Heart right ventricle (tissue), 16 donors: ENCODE results near the gene ACOXL. TPM values are rescaled to one million over a fixed set of nuclear protein-coding genes. Genes with fewer than 3 reads are reported as not detected.
"Not testable (repeated sequence)": the region's sequence is repeated elsewhere in the genome, so short reads cannot be mapped to it uniquely, and the experiment has no call there.

Experiments used
- ATAC-seq, 8 donors: fragments of 200-7000 bp; cut with Tn5 transposase; one replicate each; pipeline ENCODE4 v1.9.1; 2020; ENCODE audit warnings: mild to moderate bottlenecking in 8 of 8, moderate library complexity in 8 of 8, moderate number of reproducible peaks in 1 of 8
- DNase-seq, 2 donors: peaks; one replicate each; pipeline ENCODE4 v3.0.0-alpha.2; 2020
- H3K27ac ChIP-seq, 10 donors: fragments of 200-600 bp; sonication (generic) in 2 of 10; one replicate each; pipeline versions ENCODE4 v1.5.0 to v1.8.0; 2020 to 2022; ENCODE audit warnings: mild to moderate bottlenecking in 3 of 10
- H3K27me3 ChIP-seq, 7 donors: fragments of 200-600 bp; one replicate each; pipeline ENCODE4 v1.8.0; 2021 to 2022; ENCODE audit warnings: mild to moderate bottlenecking in 2 of 7
- H3K36me3 ChIP-seq, 9 donors: fragments of 200-600 bp; sonication (generic) in 1 of 9; one replicate each; pipeline versions ENCODE4 v1.5.0 to v1.8.0; 2020 to 2022; ENCODE audit warnings: mild to moderate bottlenecking in 2 of 9
- H3K4me1 ChIP-seq, 9 donors: fragments of 200-600 bp; sonication (generic) in 1 of 9; one replicate each; pipeline versions ENCODE4 v1.5.0 to v1.8.0; 2020 to 2022; ENCODE audit warnings: mild to moderate bottlenecking in 4 of 9
- H3K4me3 ChIP-seq, 10 donors: fragments of 200-600 bp; sonication (generic) in 2 of 10; one replicate each; pipeline versions ENCODE4 v1.5.0 to v1.8.0; 2020 to 2022; ENCODE audit warnings: mild to moderate bottlenecking in 7 of 10, moderate library complexity in 2 of 10
- H3K9me3 ChIP-seq, 11 donors: fragments of 200-600 bp in 10 of 11; sonication (generic) in 2 of 11; one replicate each; pipeline versions ENCODE4 v1.5.0 to v1.8.0; 2013 to 2022; ENCODE audit warnings: mild to moderate bottlenecking in 2 of 11, control low read depth in 1 of 11, moderate library complexity in 1 of 11
- WGBS, 2 donors: extraction: QIAGEN DNeasy Blood & Tissue Kit; methylation state at CpG; one replicate each; pipeline ENCODE4 v1.1.7; 2013; ENCODE audit warnings: inconsistent platforms in 1 of 2; 5-methylcytosine and 5-hydroxymethylcytosine counted together
- intact Hi-C, 10 donors: fragments of 100-400 bp; cut with DNase I; formaldehyde crosslinking; loops; one replicate each; pipeline versions ENCODE4 v1.11.1 to v1.14.2; 2022
- polyA plus RNA-seq, 2 donors: library from polyadenylated mRNA; stranded (reverse); fragments of 200-250 nt; gene quantifications; one replicate each; pipeline ENCODE4 v1.2.3, GENCODE V29; 2013
- total RNA-seq, 10 donors: library from RNA; stranded (reverse); fragmentation: NEBNext Ultra II Directional in 3 of 10; extraction: Animal tissue kit (Norgen Biotek cat#: 25700) in 3 of 10; gene quantifications; one replicate each; pipeline versions ENCODE4 v1.2.1 to v1.2.4, GENCODE V29; 2021 to 2023
- TF ChIP-seq, protein P1 (sequence below), 9 donors: fragments of 200-600 bp; sonication (generic) in 2 of 9; IDR thresholded peaks; one replicate each; pipeline versions ENCODE4 v1.5.0 to v1.8.0; 2021 to 2022; ENCODE audit warnings: antibody characterized with exemption in 9 of 9, mild to moderate bottlenecking in 5 of 9, moderate library complexity in 1 of 9
- donor health status: Arrhythmogenic right ventricular cardiomyopathy.
- donor health status: ischemic (EF 13 %, LVEDD 7.1; RV severe dilation, severe dysfunction).
- donor health status: healthy with polysubstance abuse.
- donor health status: DM: no; HTN: yes; CAD: no.
- donor health status: DM: no; HTN: no; CAD: no.
- donor health status: ischemic (EF 25% LVEDD 6.9; RV normal size, moderate dysfunction).
- donor health status: ischemic (EF 25% LVEDD 5.7; RV mildly dilated, moderate dysfunction).
- donor health status: healthy.
- donor health status: DM: yes; HTN: yes; CAD: no.
- donor health status: Ischemic cardiomyopathy.
- donor health status: ischemic (EF 35%, LVEDD 5.7; RV mildly dilated, moderate dysfunction).
- donor health status: nonischemic (EF 11% LVEDD 7.7; RV severe dilation, severe dysfunction).
- donor health status: DM: yes; HTN: yes; CAD: no.
- donor health status: PGD.
- donor health status: ischemic (EF 29% LVEDD 5.4; RV normal size, mild dysfunction).
- donor health status: nonischemic (EF 23%, LVEDD 6.1; RV moderate dilation, normal function).

The ACOXL gene
- total and polyA plus RNA-seq, 12 donors = not detected

- intact Hi-C loops = no loop called here
- no peak overlapping the region for H3K4me3 ChIP-seq
- ATAC-seq (no peak), DNase-seq (no peak)
- 92 to 96% methylated on average over 6 of the region's 6 CpGs for WGBS, 2 donors
- H3K27me3 ChIP-seq = peaks cover 0 to 8% (median 0%) of the 10 kb centered on the region in 7 donors
- no peaks in the 10 kb centered on the region for H3K4me1 ChIP-seq
- no peaks in the 10 kb centered on the region for H3K9me3 ChIP-seq
- H3K36me3 ChIP-seq = no peaks in the 10 kb centered on the region
- TF ChIP-seq, protein P1, sequence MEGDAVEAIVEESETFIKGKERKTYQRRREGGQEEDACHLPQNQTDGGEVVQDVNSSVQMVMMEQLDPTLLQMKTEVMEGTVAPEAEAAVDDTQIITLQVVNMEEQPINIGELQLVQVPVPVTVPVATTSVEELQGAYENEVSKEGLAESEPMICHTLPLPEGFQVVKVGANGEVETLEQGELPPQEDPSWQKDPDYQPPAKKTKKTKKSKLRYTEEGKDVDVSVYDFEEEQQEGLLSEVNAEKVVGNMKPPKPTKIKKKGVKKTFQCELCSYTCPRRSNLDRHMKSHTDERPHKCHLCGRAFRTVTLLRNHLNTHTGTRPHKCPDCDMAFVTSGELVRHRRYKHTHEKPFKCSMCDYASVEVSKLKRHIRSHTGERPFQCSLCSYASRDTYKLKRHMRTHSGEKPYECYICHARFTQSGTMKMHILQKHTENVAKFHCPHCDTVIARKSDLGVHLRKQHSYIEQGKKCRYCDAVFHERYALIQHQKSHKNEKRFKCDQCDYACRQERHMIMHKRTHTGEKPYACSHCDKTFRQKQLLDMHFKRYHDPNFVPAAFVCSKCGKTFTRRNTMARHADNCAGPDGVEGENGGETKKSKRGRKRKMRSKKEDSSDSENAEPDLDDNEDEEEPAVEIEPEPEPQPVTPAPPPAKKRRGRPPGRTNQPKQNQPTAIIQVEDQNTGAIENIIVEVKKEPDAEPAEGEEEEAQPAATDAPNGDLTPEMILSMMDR (IDR thresholded peaks at IDR 0.05) = no peak
- H3K27ac ChIP-seq = no peak overlapping the region
These were observed 226.2 kb downstream of the ACOXL start for GRCh38 chr2:110958346-110959119.

DNA sequence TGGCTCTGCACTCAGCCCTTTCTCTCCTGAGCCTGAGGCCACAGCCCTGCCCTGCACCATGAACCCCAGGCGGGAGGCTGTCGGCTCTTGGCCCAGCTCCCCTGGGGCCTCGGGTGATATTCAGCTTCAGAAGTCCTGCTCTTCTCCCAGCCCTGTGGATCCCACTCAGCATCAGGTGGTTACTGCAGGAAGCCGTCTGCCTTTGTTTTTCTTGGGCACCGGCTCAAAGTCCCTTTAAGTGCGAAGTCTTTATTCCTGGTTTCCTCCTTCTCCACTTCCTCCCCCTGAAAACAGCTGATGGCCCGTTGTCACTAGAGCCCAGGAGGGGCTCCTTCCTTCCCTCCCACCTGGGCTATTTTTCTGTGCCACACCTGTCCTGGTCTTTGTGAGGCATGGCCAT, 226.8 kb downstream of the ACOXL start:
- WGBS, 2 donors = 62 to 65% methylated on average over 7 of the region's 7 CpGs
- TF ChIP-seq, protein P1 (IDR thresholded peaks at IDR 0.05) = no peak
- no peak for ATAC-seq
- H3K36me3 ChIP-seq = no peaks in the 10 kb centered on the region
- intact Hi-C loops = no loop called here
- H3K27ac ChIP-seq = no peak overlapping the region
- H3K27me3 ChIP-seq = peaks cover 0 to 8% (median 0%) of the 10 kb centered on the region in 7 donors
- H3K4me1 ChIP-seq = no peaks in the 10 kb centered on the region
- DNase-seq = no peak
- H3K4me3 ChIP-seq = no peak overlapping the region
- H3K9me3 ChIP-seq = no peaks in the 10 kb centered on the region

- Histone ChIP-seq H3K4me3 (no peak overlapping the region), H3K27ac (no peak overlapping the region), H3K36me3 (no peaks in the 10 kb centered on the region), H3K4me1 (no peaks in the 10 kb centered on the region), H3K27me3 (peaks cover 0 to 8% (median 0%) of the 10 kb centered on the region in 7 donors), H3K9me3 (no peaks in the 10 kb centered on the region)
- ATAC-seq (no peak), DNase-seq (no peak)
- TF ChIP-seq, protein P1 (IDR thresholded peaks at IDR 0.05) = no peak
- WGBS, 2 donors = 70 to 83% methylated on average over 10 of the region's 10 CpGs
- intact Hi-C loops = no loop called here
These were observed 227.9 kb downstream of the ACOXL start for GRCh38 chr2:110960281-110960680.

- WGBS, 2 donors = 78 to 81% methylated on average over 2 of the region's 2 CpGs
- H3K27me3 ChIP-seq = peaks cover 0 to 8% (median 0%) of the 10 kb centered on the region in 7 donors
- DNase-seq (no peak), ATAC-seq (no peak)
- TF ChIP-seq, protein P1 (IDR thresholded peaks at IDR 0.05) = no peak
- no peak overlapping the region for H3K4me3 ChIP-seq
- H3K9me3 ChIP-seq = no peaks in the 10 kb centered on the region
- H3K27ac ChIP-seq = no peak overlapping the region
- H3K36me3 ChIP-seq = no peaks in the 10 kb centered on the region
- no peaks in the 10 kb centered on the region for H3K4me1 ChIP-seq
- intact Hi-C loops = no loop called here
These were observed 228.6 kb downstream of the ACOXL start for GRCh38 chr2:110960954-110961353.

- H3K27ac ChIP-seq, H3K27me3 ChIP-seq, H3K4me1 ChIP-seq, intact Hi-C loops, H3K36me3 ChIP-seq, ATAC-seq, DNase-seq, H3K4me3 ChIP-seq, H3K9me3 ChIP-seq: not testable (repeated sequence)
- WGBS, 2 donors = 77 to 88% methylated on average over 3 of the region's 3 CpGs
These were observed 229.3 kb downstream of the ACOXL start for GRCh38 chr2:110961643-110962042.
